Activated CD4-positive, alpha-beta T cell treated with anti-CD3 and anti-CD28 coated beads for 36 hours (primary cell): Measurements from ENCODE around the gene MED13. TPM values are rescaled to one million over a fixed set of nuclear protein-coding genes. Genes with fewer than 3 reads are reported as not detected.

Source experiments
- ATAC-seq: fragments of 200-7000 bp; cut with Tn5 transposase; one replicate; pipeline ENCODE4 v1.10.0; 2021; ENCODE audit warnings: mild to moderate bottlenecking, moderate library complexity
- CTCF ChIA-PET: fragments of 350-600 bp; sonication (Branson Sonifier 250); formaldehyde crosslinking; loops from one replicate; lab custom pipeline; 2021; ENCODE audit warnings: antibody characterized with exemption; lab: Charles Lee
- POLR2A ChIA-PET: fragments of 350-600 bp; sonication (Branson Sonifier 250); formaldehyde crosslinking; loops from one replicate; lab custom pipeline; 2021; ENCODE audit warnings: antibody characterized with exemption, inconsistent platforms; lab: Charles Lee
- DNase-seq: peaks from one replicate; pipeline ENCODE4 v3.0.0-alpha.2; 2020
- H3K27ac Mint-ChIP-seq: one replicate; pipeline ENCODE4 v1.8.0; 2021; ENCODE audit warnings: mixed read lengths
- H3K27me3 Mint-ChIP-seq: one replicate; pipeline ENCODE4 v1.8.0; 2021; ENCODE audit warnings: mixed read lengths
- H3K36me3 Mint-ChIP-seq: one replicate; pipeline ENCODE4 v1.8.0; 2021; ENCODE audit warnings: low read depth, mixed read lengths
- H3K4me1 Mint-ChIP-seq: one replicate; pipeline ENCODE4 v1.8.0; 2021; ENCODE audit warnings: mixed read lengths
- H3K4me3 Mint-ChIP-seq: one replicate; pipeline ENCODE4 v1.8.0; 2021; ENCODE audit warnings: mild to moderate bottlenecking, moderate library complexity, mixed read lengths
- H3K9me3 Mint-ChIP-seq: one replicate; pipeline ENCODE4 v1.8.0; 2021; ENCODE audit warnings: low read depth, mixed read lengths
- intact Hi-C, 2 experiments: fragments of 100-400 bp; cut with DNase I in 1 of 2; cut with micrococcal nuclease in 1 of 2; formaldehyde crosslinking; loops; one replicate each; pipeline versions ENCODE4 v1.14.2 to v1.15.1; 2022 to 2024; cut with DNase I, micrococcal nuclease
- total RNA-seq, 2 experiments: library from RNA; stranded (reverse); gene quantifications; one replicate each; pipeline ENCODE4 v1.2.3, GENCODE V29; 2021

Gene MED13
- total RNA-seq, 2 experiments from 2014 or later: 33.7 to 49.8 TPM

- H3K9me3 Mint-ChIP-seq: no peaks in the 10 kb centered on the region
- no peaks in the 10 kb centered on the region for H3K36me3 Mint-ChIP-seq
- intact Hi-C loops: no loop called here
- no peak for ATAC-seq
- ChIA-PET POLR2A (no interaction called here), CTCF (interaction anchor here (1.0 kb wide), 2 partner anchors 18 to 436 kb away, joined by 5 to 6 read pairs; no protein-coding TSS in a partner anchor)
- no peaks in the 10 kb centered on the region for H3K27me3 Mint-ChIP-seq
- DNase-seq: no peak
- peaks cover 5% of the 10 kb centered on the region for H3K4me1 Mint-ChIP-seq
- H3K27ac Mint-ChIP-seq: no peak overlapping the region
- no peak overlapping the region for H3K4me3 Mint-ChIP-seq
Observed at GRCh38 chr17:62070900-62071299, 5.8 kb upstream of the MED13 start.

DNA sequence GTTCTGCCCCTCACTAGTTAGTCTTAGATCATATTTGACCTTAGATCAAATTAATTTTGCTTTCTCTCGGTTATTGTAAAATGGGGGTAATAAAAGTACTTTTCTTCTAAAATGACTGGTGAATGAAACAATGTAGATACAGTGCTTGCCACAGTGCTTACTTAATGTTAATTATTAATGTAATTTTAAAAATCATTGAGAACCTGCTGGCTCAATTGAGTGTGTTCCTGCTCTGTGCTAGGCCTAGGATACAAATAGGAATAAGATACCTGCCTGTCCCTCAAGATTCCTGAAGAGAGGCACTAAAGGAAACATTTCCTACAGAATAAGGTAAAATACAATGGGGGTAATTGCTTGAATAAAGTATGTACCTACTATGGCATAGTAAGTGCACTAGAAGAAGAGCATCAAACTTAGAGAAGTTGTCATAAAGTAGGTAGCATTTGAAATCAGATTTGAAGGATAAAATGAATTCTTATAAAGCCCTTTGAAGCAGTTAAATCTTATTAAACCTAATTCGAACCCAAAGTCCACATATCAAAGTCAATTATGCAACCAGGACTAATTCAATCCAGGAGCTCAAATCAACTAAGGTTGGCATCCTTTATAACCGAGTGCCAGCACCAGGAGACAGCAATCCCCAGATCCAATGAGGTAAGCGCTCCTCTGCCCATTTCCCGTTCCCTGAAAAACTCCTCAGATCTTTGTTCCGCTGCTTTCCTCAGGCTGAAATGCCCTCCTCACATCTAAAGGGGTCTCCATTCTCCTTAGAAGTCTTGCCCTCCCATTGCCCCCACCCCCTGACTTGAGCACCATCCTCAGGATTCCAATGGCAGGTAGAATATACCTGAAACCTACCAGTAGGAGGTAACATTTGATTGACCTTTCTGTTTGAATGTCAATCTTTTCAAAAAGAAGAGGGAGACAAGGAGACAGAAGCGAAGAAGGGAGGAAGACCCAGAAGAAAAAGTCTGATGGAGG lies 2.4 kb upstream of the MED13 start:
- H3K27ac Mint-ChIP-seq: no peak overlapping the region
- POLR2A ChIA-PET: no interaction called here
- H3K36me3 Mint-ChIP-seq: peaks cover 12% of the 10 kb centered on the region
- DNase-seq (no peak), ATAC-seq (no peak)
- intact Hi-C loops: loop anchor here (2.0 to 10.0 kb wide), 6 partner anchors 41 to 1543 kb away; partner anchors contain the start of genes APPBP2 (in 1 of the 2), METTL2A (in 1 of the 2) and TANC2 (in 1 of the 2)
- CTCF ChIA-PET: no interaction called here
- no peaks in the 10 kb centered on the region for H3K9me3 Mint-ChIP-seq
- H3K4me3 Mint-ChIP-seq: no peak overlapping the region
- no peaks in the 10 kb centered on the region for H3K27me3 Mint-ChIP-seq
- H3K4me1 Mint-ChIP-seq: peaks cover 18% of the 10 kb centered on the region

DNA sequence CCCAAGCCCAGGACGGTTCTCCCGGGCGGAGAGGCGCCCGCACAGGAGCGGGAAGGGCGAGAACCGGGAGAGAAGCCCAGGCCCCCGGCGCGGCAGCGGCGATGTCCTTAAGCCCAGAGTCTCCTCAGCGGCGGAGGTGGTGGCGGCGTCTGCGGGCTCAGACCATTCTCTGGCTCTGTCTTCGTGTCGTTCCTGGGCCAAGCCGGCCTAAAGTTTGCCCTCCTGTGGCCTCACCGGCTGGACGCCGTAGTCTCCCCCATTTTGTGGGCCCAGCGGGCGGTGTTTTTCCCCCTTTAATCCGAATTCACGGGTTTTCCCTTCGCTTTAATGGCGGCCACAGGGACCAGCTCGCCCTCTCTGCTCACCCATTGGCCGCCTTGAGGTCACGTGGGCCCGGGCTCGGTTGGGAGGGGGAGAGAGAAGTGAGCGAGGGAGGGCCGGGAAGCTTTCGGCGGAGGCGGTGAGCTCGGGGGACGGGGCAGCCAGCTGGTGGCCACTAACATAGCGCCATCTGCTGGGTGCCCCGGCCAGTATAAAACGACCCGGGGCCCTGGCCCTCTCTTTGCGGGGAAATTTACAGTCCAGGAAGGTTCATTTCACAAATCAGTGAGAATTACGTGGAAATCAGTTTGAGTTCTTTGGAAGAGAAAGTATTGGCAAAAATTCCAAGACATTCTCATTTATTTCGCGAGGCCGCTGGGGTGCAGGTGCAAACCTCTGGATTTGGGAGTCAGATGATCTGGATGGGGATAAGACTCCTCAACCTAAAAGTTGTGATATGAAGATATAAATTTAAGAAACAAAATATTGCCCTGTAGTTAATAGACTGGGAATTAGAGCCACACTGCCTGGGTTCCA lies 762 bp upstream of the MED13 start:
- Mint-ChIP-seq H3K27me3 (no peaks in the 10 kb centered on the region), H3K9me3 (no peaks in the 10 kb centered on the region), H3K27ac (peak overlapping the region; percentile 98), H3K36me3 (peaks cover 20% of the 10 kb centered on the region), H3K4me3 (peak overlapping the region; percentile 98), H3K4me1 (peaks cover 28% of the 10 kb centered on the region)
- ChIA-PET POLR2A (interaction anchor here (1.1 kb wide), 2 partner anchors 12 to 203 kb away, joined by 6 to 7 read pairs; partner anchors contain the start of gene BRIP1), CTCF (interaction anchor here (0.7 to 1.6 kb wide), 15 partner anchors 10 to 609 kb away, joined by 3 to 9 read pairs (median 3); partner anchors contain the start of gene BRIP1)
- peak; percentile 99 for DNase-seq
- intact Hi-C loops: loop anchor here (1.0 to 10.0 kb wide), 14 partner anchors 27 to 1541 kb away; partner anchors contain the start of genes BRIP1 (in 2 of the 2), INTS2 (in 2 of the 2), APPBP2 (in 1 of the 2) and BCAS3 (in 1 of the 2)
- ATAC-seq: peak; percentile 94

DNA sequence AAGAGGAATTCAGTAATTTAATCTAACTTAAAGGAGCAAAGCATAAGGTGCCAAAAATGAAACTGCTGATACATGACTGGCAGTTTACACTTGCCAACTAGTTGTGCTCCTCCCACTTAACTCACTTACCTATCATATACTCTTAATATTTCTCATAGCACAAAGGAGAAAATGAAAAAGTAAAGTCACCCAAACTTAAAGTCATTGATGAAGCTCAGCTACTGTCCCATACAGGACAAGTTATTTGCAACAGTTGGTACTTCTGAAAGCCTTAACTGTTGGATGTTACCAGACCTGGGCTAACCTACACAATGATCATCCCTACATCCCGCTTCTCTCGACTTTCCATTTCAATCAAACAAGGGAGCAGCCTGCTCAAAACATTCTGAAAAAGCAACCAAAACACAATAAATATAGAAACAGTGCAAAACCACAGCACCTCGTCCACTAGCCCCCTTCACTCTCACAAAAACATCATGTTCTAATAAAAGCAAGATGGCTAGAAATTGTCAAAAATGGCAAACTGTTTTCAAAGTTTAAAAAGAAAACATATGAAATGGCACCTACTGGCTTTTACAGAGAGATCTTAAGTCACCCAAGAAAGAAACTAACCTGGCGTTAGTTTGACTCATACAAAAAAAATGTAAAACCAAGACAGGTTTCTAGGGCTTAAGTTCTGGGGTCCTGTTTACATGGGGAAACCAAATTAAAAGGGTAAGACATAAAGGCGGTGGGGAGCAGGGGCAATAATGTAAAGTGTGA lies 868 bp downstream of the MED13 start:
- peaks cover 25% of the 10 kb centered on the region for H3K36me3 Mint-ChIP-seq
- peak overlapping the region; percentile 98 for H3K4me3 Mint-ChIP-seq
- H3K4me1 Mint-ChIP-seq: peaks cover 42% of the 10 kb centered on the region
- CTCF ChIA-PET: interaction anchor here (0.6 to 1.2 kb wide), 3 partner anchors 45 to 360 kb away, joined by 3 read pairs; no protein-coding TSS in a partner anchor
- ATAC-seq (peak; percentile 40), DNase-seq (no peak)
- no peaks in the 10 kb centered on the region for H3K9me3 Mint-ChIP-seq
- POLR2A ChIA-PET: interaction anchor here (0.6 kb wide), 2 partner anchors 103 to 269 kb away, joined by 3 to 4 read pairs; no protein-coding TSS in a partner anchor
- intact Hi-C loops: loop anchor here (2.0 to 10.0 kb wide), 8 partner anchors 89 to 1539 kb away; partner anchors contain the start of genes APPBP2 (in 1 of the 2), BCAS3 (in 1 of the 2), BRIP1 (in 1 of the 2) and INTS2 (in 1 of the 2)
- H3K27ac Mint-ChIP-seq: peak overlapping the region; percentile 98
- no peaks in the 10 kb centered on the region for H3K27me3 Mint-ChIP-seq

- Mint-ChIP-seq H3K9me3 (no peaks in the 10 kb centered on the region), H3K4me1 (peaks cover 52% of the 10 kb centered on the region)
- POLR2A ChIA-PET: interaction anchor here (1.5 kb wide), 1 partner anchor 10 kb away, joined by 3 read pairs; no protein-coding TSS in a partner anchor
Observed at GRCh38 chr17:62062944-62063343, 2.1 kb downstream of the MED13 start.

DNA sequence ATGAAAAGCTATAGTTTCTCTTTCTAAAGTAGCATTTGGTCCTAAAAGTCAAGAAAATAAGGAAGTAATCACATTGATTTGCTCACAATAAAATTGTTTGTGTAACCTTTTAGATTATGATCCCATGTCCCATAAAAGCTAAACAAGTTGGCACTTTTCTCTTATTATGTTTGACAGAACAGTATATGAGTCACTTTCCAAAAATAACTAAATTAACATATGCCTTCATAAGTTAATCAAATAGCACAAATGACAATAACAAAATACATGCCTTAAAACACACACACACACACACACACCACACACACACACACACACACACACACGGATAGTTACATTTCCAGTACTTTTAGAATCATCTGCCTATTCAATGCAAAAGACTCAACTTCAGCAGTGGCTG lies 2.8 kb downstream of the MED13 start:
- Mint-ChIP-seq H3K27ac (peak overlapping the region; percentile 98), H3K36me3 (peaks cover 31% of the 10 kb centered on the region), H3K4me1 (peaks cover 58% of the 10 kb centered on the region), H3K9me3 (no peaks in the 10 kb centered on the region), H3K4me3 (peak overlapping the region; percentile 98), H3K27me3 (no peaks in the 10 kb centered on the region)
- DNase-seq (no peak), ATAC-seq (no peak)
- ChIA-PET CTCF (interaction anchor here (0.8 to 1.2 kb wide), 2 partner anchors 9 to 360 kb away, joined by 3 to 11 read pairs; no protein-coding TSS in a partner anchor), POLR2A (interaction anchor here (0.8 to 1.5 kb wide), 2 partner anchors 9 to 270 kb away, joined by 3 to 8 read pairs; no protein-coding TSS in a partner anchor)
- intact Hi-C loops: loop anchor here (10.0 kb wide), 5 partner anchors 88 to 1538 kb away; partner anchors contain the start of genes APPBP2 (in 1 of the 2), METTL2A (in 1 of the 2) and TANC2 (in 1 of the 2)

More at GRCh38 chr17:62062944-62063343, 2.1 kb downstream of the MED13 start:
- intact Hi-C loops: loop anchor here (10.0 kb wide), 5 partner anchors 88 to 1538 kb away; partner anchors contain the start of genes APPBP2 (in 1 of the 2), METTL2A (in 1 of the 2) and TANC2 (in 1 of the 2)
- CTCF ChIA-PET: interaction anchor here (1.2 kb wide), 1 partner anchor 9 kb away, joined by 11 read pairs; no protein-coding TSS in a partner anchor
- DNase-seq: no peak
- no peak for ATAC-seq
- no peaks in the 10 kb centered on the region for H3K27me3 Mint-ChIP-seq
- H3K27ac Mint-ChIP-seq: peak overlapping the region; percentile 98
- peak overlapping the region; percentile 98 for H3K4me3 Mint-ChIP-seq
- peaks cover 31% of the 10 kb centered on the region for H3K36me3 Mint-ChIP-seq

DNA sequence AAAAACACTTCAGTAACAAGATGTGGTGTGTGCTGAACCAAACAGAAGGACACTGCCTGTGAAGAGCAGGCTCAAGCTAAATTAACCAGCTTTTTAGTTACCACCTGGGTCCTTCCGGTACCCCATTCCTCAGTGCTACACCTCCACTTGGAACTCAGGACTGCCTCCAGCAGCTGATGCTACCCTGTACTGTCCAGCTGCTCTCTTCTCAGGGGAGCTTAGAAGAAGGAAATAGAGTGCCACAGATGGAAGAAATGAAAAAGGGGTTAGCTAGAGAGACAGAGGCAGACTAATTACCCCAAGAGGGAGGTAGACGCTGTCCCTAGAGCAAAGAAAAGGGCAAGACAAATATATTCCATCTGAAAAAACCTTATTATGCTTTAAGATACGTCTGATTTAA lies 5.7 kb downstream of the MED13 start:
- H3K9me3 Mint-ChIP-seq: no peaks in the 10 kb centered on the region
- no peak overlapping the region for H3K4me3 Mint-ChIP-seq
- H3K4me1 Mint-ChIP-seq: peaks cover 67% of the 10 kb centered on the region
- POLR2A ChIA-PET: interaction anchor here (0.6 kb wide), 1 partner anchor 441 kb away, joined by 7 read pairs; no protein-coding TSS in a partner anchor
- H3K27me3 Mint-ChIP-seq: no peaks in the 10 kb centered on the region
- peak overlapping the region; percentile 34 for H3K27ac Mint-ChIP-seq
- ATAC-seq (no peak), DNase-seq (no peak)
- intact Hi-C loops: no loop called here
- CTCF ChIA-PET: interaction anchor here (0.7 kb wide), 1 partner anchor 623 kb away, joined by 3 read pairs; no protein-coding TSS in a partner anchor
- H3K36me3 Mint-ChIP-seq: peaks cover 35% of the 10 kb centered on the region

DNA sequence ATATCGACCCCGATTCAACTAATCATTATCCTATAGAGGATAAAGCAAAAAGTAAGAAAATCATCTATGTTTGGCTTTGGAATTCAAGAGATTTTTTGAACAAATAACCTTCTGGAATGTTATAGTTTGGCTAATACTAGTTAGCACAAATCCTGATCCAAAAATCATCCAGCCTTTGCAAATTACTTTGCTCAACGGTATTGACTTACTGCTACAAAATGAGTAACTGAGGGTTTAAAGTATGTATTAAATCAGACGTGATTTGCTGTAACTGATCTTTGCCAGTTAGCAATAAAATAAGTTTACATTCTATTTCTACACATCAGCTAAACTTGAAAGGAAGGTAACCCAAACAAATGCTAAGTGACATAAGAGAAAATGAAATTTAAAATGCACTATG lies 6.5 kb downstream of the MED13 start:
- CTCF ChIA-PET: interaction anchor here (0.6 to 0.7 kb wide), 2 partner anchors 622 to 1538 kb away, joined by 3 to 4 read pairs; no protein-coding TSS in a partner anchor
- H3K4me3 Mint-ChIP-seq: no peak overlapping the region
- intact Hi-C loops: no loop called here
- no peaks in the 10 kb centered on the region for H3K9me3 Mint-ChIP-seq
- DNase-seq (no peak), ATAC-seq (no peak)
- H3K27ac Mint-ChIP-seq: no peak overlapping the region
- peaks cover 66% of the 10 kb centered on the region for H3K4me1 Mint-ChIP-seq
- H3K36me3 Mint-ChIP-seq: peaks cover 33% of the 10 kb centered on the region
- H3K27me3 Mint-ChIP-seq: no peaks in the 10 kb centered on the region
- POLR2A ChIA-PET: interaction anchor here (0.6 kb wide), 2 partner anchors 219 to 443 kb away, joined by 3 read pairs; no protein-coding TSS in a partner anchor

GRCh38 chr17:62057696-62058095 lies 7.4 kb downstream of the MED13 start:
- no peaks in the 10 kb centered on the region for H3K27me3 Mint-ChIP-seq
- peaks cover 33% of the 10 kb centered on the region for H3K36me3 Mint-ChIP-seq

More at GRCh38 chr17:62057696-62058095, 7.4 kb downstream of the MED13 start:
- intact Hi-C loops: no loop called here
- peaks cover 64% of the 10 kb centered on the region for H3K4me1 Mint-ChIP-seq
- no peak overlapping the region for H3K27ac Mint-ChIP-seq
- no peak overlapping the region for H3K4me3 Mint-ChIP-seq
- ATAC-seq (no peak), DNase-seq (no peak)
- CTCF ChIA-PET: no interaction called here
- H3K9me3 Mint-ChIP-seq: no peaks in the 10 kb centered on the region
- POLR2A ChIA-PET: interaction anchor here (0.6 kb wide), 1 partner anchor 444 kb away, joined by 3 read pairs; no protein-coding TSS in a partner anchor
